ENCODE data around the gene DGKB.

DNA sequence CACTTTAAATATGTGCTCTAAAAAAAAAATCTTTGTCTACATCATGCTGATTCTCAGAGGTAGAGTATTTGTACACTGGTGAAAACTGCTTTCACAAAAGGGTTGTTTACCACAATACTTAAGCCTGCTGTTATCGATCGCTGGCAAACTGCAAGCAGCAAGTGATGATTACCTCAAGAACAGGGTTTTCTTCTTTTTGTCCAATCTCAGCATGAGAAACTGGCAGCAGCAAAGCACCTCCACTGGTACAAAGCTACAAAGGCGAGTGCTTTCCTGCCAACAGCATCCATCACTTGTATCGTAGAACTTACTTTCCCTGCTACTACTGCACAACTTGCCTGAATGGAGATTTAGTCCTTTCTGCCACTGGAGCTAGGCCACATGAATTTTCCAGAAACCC lies 276.5 kb downstream of the DGKB start:
- TF ChIP-seq, protein P1, sequence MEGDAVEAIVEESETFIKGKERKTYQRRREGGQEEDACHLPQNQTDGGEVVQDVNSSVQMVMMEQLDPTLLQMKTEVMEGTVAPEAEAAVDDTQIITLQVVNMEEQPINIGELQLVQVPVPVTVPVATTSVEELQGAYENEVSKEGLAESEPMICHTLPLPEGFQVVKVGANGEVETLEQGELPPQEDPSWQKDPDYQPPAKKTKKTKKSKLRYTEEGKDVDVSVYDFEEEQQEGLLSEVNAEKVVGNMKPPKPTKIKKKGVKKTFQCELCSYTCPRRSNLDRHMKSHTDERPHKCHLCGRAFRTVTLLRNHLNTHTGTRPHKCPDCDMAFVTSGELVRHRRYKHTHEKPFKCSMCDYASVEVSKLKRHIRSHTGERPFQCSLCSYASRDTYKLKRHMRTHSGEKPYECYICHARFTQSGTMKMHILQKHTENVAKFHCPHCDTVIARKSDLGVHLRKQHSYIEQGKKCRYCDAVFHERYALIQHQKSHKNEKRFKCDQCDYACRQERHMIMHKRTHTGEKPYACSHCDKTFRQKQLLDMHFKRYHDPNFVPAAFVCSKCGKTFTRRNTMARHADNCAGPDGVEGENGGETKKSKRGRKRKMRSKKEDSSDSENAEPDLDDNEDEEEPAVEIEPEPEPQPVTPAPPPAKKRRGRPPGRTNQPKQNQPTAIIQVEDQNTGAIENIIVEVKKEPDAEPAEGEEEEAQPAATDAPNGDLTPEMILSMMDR (conservative IDR thresholded peaks at IDR 0.05 in 1 of 2, IDR thresholded peaks at IDR 0.05 in 1 of 2; ENCODE audit: extremely low read depth in 1 of 2, insufficient read depth in 1 of 2, low read depth in 1 of 2, low read length in 2 of 2) = no peak
- no peak for TF ChIP-seq EZH2 (IDR thresholded peaks at IDR 0.05; ENCODE audit: borderline replicate concordance, low read length)

All from mammary epithelial cell (primary cell).